Liver (tissue), 9 donors: ENCODE measurements around the gene EMC1. TPM values are rescaled to one million over a fixed set of nuclear protein-coding genes. Genes with fewer than 3 reads are reported as not detected.
"Not testable (repeated sequence)": the region's sequence is repeated elsewhere in the genome, so short reads cannot be mapped to it uniquely, and the experiment has no call there.

Source experiments
- DNase-seq: peaks from one replicate; pipeline ENCODE4 v3.0.0-alpha.2; 2017; ENCODE audit warnings: low spot score
- H3K27ac ChIP-seq, 2 donors: one replicate each; pipeline ENCODE4 v1.7.0; 2013; ENCODE audit warnings: inconsistent platforms in 2 of 2, low read length in 2 of 2, control low read depth in 1 of 2, low read depth in 1 of 2, mild to moderate bottlenecking in 1 of 2
- H3K27me3 ChIP-seq, 4 donors: one replicate each; pipeline versions ENCODE4 v1.6.1 to v1.7.0; 2013; ENCODE audit warnings: low read length in 3 of 4, inconsistent platforms in 1 of 4, mild to moderate bottlenecking in 1 of 4, moderate library complexity in 1 of 4; ENCODE audit not compliant: control insufficient read depth in 4 of 4, insufficient read depth in 4 of 4
- H3K36me3 ChIP-seq, 4 donors: one replicate each; pipeline versions ENCODE4 v1.6.1 to v1.7.0; 2013; ENCODE audit warnings: low read length in 3 of 4, mild to moderate bottlenecking in 3 of 4, low read depth in 1 of 4, moderate library complexity in 1 of 4; ENCODE audit not compliant: control insufficient read depth in 4 of 4, insufficient read depth in 3 of 4
- H3K4me1 ChIP-seq, 4 donors: one replicate each; pipeline versions ENCODE4 v1.6.1 to v1.7.0; 2013; ENCODE audit warnings: low read length in 3 of 4, mild to moderate bottlenecking in 3 of 4, moderate library complexity in 1 of 4; ENCODE audit not compliant: control insufficient read depth in 4 of 4, insufficient read depth in 4 of 4
- H3K4me3 ChIP-seq, 3 donors: one replicate each; pipeline versions ENCODE4 v1.6.1 to v1.7.0; 2013; ENCODE audit warnings: low read length in 3 of 3, control low read depth in 1 of 3, low read depth in 1 of 3, mild to moderate bottlenecking in 1 of 3
- H3K9ac ChIP-seq, 2 donors: one replicate each; pipeline ENCODE4 v1.7.0; 2013; ENCODE audit warnings: low read length in 2 of 2, mild to moderate bottlenecking in 2 of 2, moderate library complexity in 2 of 2, control low read depth in 1 of 2, low read depth in 1 of 2
- H3K9me3 ChIP-seq, 4 donors: one replicate each; pipeline versions ENCODE4 v1.6.1 to v1.7.0; 2013; ENCODE audit warnings: low read length in 3 of 4; ENCODE audit not compliant: control insufficient read depth in 4 of 4
- EGR1 ChIP-seq, 2 donors: IDR thresholded peaks; 2 replicates each; pipeline ENCODE4 v1.6.1; 2016 to 2018; ENCODE audit warnings: antibody characterized with exemption in 2 of 2, low read depth in 2 of 2
- HNF4A ChIP-seq, 2 donors: conservative IDR thresholded peaks; 2 replicates each; pipeline ENCODE4 v1.6.1; 2016; ENCODE audit warnings: antibody characterized with exemption in 2 of 2, mild to moderate bottlenecking in 2 of 2
- JUND ChIP-seq, 2 donors: IDR thresholded peaks; 2 replicates each; pipeline ENCODE4 v1.6.1; 2016; ENCODE audit warnings: antibody characterized with exemption in 2 of 2
- NR2F2 ChIP-seq: IDR thresholded peaks from 2 replicates; pipeline ENCODE4 v1.6.1; 2016; ENCODE audit warnings: antibody characterized with exemption
- RXRA ChIP-seq, 2 donors: IDR thresholded peaks; 2 replicates each; pipeline ENCODE4 v1.6.1; 2017 to 2018; ENCODE audit warnings: antibody characterized with exemption in 2 of 2, mild to moderate bottlenecking in 1 of 2
- SP1 ChIP-seq: IDR thresholded peaks from 2 replicates; pipeline ENCODE4 v1.6.1; 2018; ENCODE audit warnings: antibody characterized with exemption, mild to moderate bottlenecking
- TAF1 ChIP-seq: conservative IDR thresholded peaks from 2 replicates; pipeline ENCODE4 v1.6.1; 2016; ENCODE audit warnings: antibody characterized with exemption, mild to moderate bottlenecking
- YY1 ChIP-seq: IDR thresholded peaks from 2 replicates; pipeline ENCODE4 v1.6.1; 2016; ENCODE audit warnings: antibody characterized with exemption, mild to moderate bottlenecking
- WGBS: extraction: QIAGEN DNeasy Blood & Tissue Kit; methylation state at CpG from one replicate; pipeline ENCODE4 v1.1.7; 2013; 5-methylcytosine and 5-hydroxymethylcytosine counted together
- polyA plus RNA-seq, 2 donors: library from polyadenylated mRNA; stranded (reverse) in 1 of 2; unstranded in 1 of 2; fragments of 200-250 nt in 1 of 2; fragments of >200 nt in 1 of 2; fragmentation: Nextera tagmentation in 1 of 2; extraction: Ambion mirVana in 1 of 2; gene quantifications; one replicate each; pipeline versions ENCODE4 v1.2.1 to v1.2.3, GENCODE V29; 2013 to 2015
- total RNA-seq, 2 donors: library from RNA; depleted of rRNA; stranded (reverse); fragments of >200 nt; gene quantifications; one replicate each; pipeline ENCODE4 v1.2.3, GENCODE V29; 2014
- TF ChIP-seq, protein P1 (sequence below): IDR thresholded peaks from 2 replicates; pipeline ENCODE4 v1.6.1; 2016; ENCODE audit warnings: antibody characterized with exemption, mild to moderate bottlenecking
- TF ChIP-seq, protein P2 (sequence below): IDR thresholded peaks from 2 replicates; pipeline ENCODE4 v1.6.1; 2016; ENCODE audit warnings: antibody characterized with exemption
- donor health status: healthy.
- donor health status: healthy.
- donor health status: healthy.
- donor health status: healthy.
- donor health status: healthy.

EMC1 gene
- total and polyA plus RNA-seq, 4 donors = 8.0 to 33.6 (median 14.8) TPM

DNA sequence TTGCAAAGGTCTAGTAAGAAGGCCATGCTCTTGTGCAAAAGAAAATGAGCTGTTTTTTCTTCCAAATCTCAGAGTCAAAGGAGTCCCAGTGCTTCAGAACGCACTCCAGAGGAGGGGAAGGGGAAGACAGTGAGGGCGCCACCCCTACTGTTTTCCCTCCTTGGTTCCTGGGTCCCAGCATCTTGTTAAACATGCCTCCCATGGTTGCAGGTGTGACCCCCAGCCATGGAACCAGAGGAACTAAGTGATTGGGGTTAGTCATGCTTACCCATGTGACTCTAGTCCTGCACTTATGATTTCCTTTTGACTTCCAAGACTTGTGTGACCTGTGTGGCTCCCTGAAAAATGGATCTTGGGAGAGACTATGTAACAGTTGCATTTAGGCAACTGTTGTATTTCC is 43.3 kb upstream of the EMC1 start (continued):
- TF ChIP-seq EGR1 (IDR thresholded peaks at IDR 0.05; ENCODE audit: low read depth in 2 of 2) (no peak), NR2F2 (no peak)

DNA sequence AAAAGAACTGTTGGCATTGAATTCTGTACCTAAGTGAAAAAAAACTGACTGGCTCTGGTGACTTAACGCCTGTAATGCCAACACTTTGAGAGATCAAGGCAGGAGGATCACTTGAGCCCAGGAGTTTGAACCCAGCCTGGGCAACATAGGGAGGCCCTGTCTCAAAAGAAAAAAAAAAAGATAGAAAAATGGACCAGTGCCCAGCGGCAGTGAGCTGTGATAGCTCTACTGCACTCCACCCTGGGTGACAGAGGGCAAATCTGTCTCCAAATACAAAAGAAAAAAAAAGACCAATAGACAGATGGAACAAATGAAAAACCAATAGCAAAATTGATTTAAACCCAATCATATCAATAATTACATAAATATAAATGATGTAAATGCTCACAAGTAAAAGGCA is 37.9 kb upstream of the EMC1 start:
- Histone ChIP-seq H3K4me1 (peaks cover 6 to 34% (median 22%) of the 10 kb centered on the region in 4 donors), H3K27ac (peak overlapping the region; percentile 57 to 94), H3K9ac (peak overlapping the region in 1 of 2 donors; percentile 43), H3K27me3 (no peaks in the 10 kb centered on the region), H3K36me3 (peaks cover 0 to 2% (median under 1%) of the 10 kb centered on the region in 4 donors), H3K9me3 (peaks cover 0 to 3% (median 1%) of the 10 kb centered on the region in 4 donors), H3K4me3 (peak overlapping the region; percentile 38 to 75 (median 68))
- WGBS = 12% methylated on average over 2 of the region's 2 CpGs
- TF ChIP-seq RXRA (IDR thresholded peaks at IDR 0.05) (peak in 1 of 2 donors; percentile 26), YY1 (no peak), SP1 (no peak), TAF1 (no peak), HNF4A (conservative IDR thresholded peaks at IDR 0.05) (peak; percentile 70 to 79), JUND (IDR thresholded peaks at IDR 0.05) (no peak)
- TF ChIP-seq, protein P1, sequence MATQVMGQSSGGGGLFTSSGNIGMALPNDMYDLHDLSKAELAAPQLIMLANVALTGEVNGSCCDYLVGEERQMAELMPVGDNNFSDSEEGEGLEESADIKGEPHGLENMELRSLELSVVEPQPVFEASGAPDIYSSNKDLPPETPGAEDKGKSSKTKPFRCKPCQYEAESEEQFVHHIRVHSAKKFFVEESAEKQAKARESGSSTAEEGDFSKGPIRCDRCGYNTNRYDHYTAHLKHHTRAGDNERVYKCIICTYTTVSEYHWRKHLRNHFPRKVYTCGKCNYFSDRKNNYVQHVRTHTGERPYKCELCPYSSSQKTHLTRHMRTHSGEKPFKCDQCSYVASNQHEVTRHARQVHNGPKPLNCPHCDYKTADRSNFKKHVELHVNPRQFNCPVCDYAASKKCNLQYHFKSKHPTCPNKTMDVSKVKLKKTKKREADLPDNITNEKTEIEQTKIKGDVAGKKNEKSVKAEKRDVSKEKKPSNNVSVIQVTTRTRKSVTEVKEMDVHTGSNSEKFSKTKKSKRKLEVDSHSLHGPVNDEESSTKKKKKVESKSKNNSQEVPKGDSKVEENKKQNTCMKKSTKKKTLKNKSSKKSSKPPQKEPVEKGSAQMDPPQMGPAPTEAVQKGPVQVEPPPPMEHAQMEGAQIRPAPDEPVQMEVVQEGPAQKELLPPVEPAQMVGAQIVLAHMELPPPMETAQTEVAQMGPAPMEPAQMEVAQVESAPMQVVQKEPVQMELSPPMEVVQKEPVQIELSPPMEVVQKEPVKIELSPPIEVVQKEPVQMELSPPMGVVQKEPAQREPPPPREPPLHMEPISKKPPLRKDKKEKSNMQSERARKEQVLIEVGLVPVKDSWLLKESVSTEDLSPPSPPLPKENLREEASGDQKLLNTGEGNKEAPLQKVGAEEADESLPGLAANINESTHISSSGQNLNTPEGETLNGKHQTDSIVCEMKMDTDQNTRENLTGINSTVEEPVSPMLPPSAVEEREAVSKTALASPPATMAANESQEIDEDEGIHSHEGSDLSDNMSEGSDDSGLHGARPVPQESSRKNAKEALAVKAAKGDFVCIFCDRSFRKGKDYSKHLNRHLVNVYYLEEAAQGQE = no peak
- TF ChIP-seq, protein P2, sequence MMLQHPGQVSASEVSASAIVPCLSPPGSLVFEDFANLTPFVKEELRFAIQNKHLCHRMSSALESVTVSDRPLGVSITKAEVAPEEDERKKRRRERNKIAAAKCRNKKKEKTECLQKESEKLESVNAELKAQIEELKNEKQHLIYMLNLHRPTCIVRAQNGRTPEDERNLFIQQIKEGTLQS = no peak
- no peak for DNase-seq

DNA sequence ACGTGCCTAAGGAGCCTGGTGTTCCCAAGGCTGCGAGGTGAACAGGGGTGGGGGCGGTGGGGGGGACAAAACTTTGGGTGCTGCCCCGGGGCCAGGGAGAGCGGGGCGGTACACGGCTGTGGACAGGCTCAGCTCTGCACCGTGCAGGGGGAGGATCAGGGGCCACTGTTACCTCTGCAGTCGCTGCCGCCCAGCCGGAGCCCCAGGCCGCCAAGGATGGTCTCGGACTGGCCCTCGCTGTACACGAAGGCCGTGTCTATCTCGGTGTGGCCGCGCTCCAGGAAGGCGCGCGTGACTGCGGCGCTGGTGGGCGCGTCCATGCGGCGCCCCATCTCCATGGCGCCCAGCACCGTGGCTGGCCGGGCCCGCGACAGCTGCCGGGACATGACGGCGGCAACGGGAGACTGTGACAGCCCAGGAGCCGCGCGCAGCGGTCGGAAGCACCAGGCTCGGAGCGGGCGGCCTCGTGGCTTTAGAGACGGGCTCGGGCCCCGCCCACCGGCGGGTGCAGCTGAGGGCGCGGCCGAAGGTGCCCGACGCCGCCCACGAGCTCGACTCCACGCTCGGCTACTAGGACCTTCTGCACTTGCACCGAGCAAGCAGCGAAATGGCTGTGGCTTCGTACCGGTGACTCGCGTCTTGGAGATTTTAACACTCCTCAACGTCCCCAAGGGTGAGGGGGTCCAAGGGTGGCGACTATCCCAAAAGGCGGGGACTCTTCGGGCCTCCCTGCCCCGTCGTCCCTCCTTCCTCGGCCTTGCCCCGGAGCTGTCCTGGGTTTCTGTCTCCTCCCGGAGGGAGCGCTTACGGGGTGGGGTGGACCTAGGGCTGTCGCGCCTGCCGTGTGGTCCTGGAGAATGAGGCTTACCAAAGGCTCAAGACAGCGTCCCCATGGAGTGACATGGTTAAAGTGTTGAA is 37.3 kb upstream of the EMC1 start, which contains the start of gene AKR7A3:
TSS of gene AKR7A3 (minus strand) at position 447 of the 918 bp plus-strand sequence. CDS start at position 386, 61 bp downstream.
- H3K27me3 ChIP-seq, H3K9me3 ChIP-seq, H3K36me3 ChIP-seq: not testable (repeated sequence)
- Histone ChIP-seq H3K4me3 (peak within 1 kb of the TSS; percentile 68 to 90 (median 71)), H3K27ac (peak within 1 kb of the TSS; percentile 57 to 94), H3K4me1 (peaks cover 6 to 34% (median 22%) of the 10 kb centered on the region in 4 donors), H3K9ac (peak within 1 kb of the TSS; percentile 60 to 89)
- 8% methylated on average over 69 of the region's 82 CpGs for WGBS
- DNase-seq = peak; percentile 54
